GM23248 (cell line): Measurements from ENCODE around the gene ATP2A2.

Source experiments
- EZH2 ChIP-seq: fragments of 200-600 bp; sonication (generic); IDR thresholded peaks from 2 replicates; pipeline ENCODE4 v1.6.1; 2018; ENCODE audit warnings: antibody characterized with exemption, mild to moderate bottlenecking; ENCODE audit not compliant: insufficient read depth, poor library complexity, severe bottlenecking
- EZH2phosphoT487 ChIP-seq: fragments of 200-600 bp; sonication (generic); IDR thresholded peaks from 2 replicates; pipeline ENCODE4 v1.6.1; 2018; ENCODE audit warnings: antibody characterized with exemption, moderate library complexity, mild to moderate bottlenecking, low read depth; ENCODE audit not compliant: insufficient read depth

DNA sequence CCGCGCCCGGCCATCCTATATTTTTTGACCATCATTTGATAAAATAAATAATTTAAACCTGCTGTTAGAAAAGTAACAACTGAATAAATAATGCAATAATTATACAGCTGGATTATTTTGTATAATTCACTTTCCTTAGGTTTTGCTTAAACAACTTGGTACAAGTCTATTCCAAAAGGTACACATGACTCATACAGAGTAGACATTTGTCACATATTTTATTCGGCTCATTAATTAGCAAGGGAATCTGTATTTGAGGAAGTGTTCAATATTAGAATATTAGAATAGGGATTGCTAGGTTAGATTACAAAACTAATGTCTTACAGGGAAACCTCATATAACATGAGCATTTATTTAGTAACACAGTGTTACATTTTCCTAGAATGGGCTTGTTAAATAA, 48.7 kb downstream of the ATP2A2 start:
- TF ChIP-seq EZH2phosphoT487, result no peak
- no peak for TF ChIP-seq EZH2
